CD4-positive, alpha-beta T cell treated with Interleukin-17A for 4 hours (primary cell): Measurements from ENCODE around the gene NFKBIE.

Source experiments
- DNase-seq: peaks from one replicate; pipeline ENCODE4 v3.0.0-alpha.2; 2020; ENCODE audit warnings: mixed read lengths

The NFKBIE gene

DNA sequence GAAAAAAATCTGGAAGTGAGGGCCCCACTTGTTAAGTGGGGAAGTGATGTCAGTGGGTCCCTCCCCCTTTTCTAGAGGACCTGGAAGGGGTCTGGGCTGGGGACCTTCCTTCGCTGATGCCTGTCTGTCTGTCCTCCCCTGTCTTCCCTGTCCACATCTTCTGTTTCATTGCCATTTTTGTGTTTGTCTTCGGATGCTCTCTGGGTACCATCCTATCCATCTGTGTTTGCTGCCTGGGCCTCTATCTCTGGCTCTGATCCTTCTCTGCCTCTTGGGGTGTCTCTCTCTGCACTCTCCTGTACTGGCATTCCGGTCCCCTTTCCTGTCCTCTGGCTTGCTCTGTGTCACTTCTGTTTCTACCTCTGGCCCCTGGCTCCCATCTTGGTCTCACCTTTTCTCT is 7.2 kb upstream of the NFKBIE start:
- DNase-seq: no peak

DNA sequence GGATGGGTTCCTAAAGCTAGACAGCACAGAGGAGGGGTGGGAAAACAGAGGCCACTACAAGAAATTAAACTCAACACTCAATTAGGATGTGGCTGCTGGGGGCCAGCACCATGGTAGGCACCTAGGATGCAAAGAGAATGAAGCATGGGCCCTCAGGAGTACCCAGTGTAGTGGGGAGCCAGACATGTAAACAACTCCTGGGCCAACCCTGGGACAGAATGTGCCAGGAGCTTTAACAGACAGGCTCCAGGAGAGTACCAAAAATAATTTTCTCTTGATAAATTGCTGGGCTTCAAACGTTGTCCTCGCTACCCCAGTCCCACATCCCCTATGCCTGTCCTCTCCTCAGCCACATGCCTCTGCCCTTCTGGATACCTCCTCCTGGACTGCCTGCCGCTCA is 6.6 kb upstream of the NFKBIE start:
- DNase-seq: no peak

DNA sequence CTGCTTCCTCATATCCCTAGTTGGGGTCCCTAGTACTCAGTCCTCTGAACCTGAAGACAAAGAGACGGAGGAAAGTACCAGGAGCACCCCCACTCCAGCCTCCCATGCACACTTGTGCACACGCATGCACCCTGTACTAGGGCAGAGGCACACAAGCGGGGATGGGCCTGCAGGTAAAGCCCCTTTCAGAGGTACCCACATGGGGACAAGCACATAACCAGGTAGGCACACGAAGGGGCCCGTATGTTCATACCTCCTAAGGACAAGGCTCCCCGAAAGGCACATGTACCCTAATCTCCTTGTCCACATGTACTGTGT is 6.0 kb upstream of the NFKBIE start:
- no peak for DNase-seq

DNA sequence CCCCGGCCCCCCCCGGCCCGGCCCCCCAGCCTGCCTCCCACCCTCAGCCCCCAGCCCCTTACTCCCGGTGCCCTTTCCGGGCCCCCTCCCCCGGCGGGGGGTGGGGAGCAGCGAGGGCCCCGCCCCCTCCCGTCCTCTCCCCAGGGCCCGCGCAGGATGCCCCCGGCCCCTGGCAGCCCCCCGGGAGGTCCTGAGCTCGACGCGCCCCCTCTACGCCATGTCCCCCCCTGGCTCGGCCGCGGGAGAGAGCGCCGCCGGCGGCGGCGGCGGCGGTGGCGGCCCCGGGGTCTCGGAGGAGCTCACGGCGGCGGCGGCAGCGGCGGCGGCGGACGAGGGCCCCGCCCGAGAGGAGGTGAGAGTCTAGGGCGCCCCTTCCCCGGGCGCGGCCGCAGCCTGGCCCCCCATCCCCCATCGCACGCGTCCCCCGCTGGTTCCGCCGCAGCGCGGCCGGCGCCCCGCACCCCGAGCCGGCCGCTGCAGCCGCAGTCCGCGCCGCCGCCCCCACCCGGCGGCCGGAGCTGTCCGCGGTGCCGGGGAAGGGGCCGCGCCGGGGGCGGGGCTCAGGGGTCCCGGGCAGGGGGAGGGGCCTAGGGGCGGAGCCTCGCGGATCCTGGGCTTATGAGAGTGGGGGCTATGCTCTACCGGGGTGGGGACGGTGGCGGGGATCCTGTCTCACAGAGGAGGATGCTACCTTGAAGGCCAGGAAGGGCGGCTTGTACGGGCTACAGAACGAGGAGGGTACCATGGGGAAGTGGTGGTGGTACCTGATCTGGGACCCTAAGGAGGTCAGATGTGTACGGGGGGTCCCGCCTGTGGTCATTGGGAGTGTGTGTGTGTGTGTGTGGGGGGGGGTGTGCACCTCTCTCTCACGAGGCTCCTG is 5.4 kb upstream of the NFKBIE start:
- DNase-seq: peak; percentile 30

DNA sequence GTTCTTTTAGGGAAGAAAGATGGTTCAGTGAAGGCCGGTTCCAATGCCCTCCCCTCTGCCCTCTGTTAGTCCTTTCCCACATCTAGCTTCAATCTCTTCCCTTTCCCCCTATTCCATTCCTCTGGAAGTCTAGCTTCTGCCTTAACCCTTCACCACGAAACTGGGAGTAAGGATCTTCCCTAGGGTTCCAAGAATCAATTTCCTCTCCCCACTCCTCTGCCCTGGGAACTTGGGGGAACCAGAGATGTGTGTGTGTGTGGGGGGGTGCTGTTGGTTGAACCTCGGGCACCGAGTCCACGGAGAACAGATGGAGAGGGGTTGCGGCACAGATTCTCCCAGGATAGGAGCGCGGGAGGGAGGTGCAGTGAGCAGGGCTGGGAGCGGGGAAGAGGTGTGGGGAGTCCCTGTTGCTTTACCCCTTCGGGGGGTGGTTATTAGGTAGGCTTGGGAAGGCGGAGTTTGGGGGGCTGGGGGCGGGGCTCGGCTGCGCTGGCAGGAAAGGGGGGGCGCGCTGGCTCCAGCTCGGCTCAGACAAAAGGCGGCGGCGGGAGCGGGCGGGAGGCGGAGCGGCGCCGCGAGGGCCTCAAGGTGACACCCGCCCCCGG is 4.7 kb upstream of the NFKBIE start, which contains the start of gene TMEM151B:
TSS of gene TMEM151B (plus strand) at position 530 of the 605 bp plus-strand sequence. CDS start 293 bp downstream, outside the sequence.
- peak; percentile 39 for DNase-seq

DNA sequence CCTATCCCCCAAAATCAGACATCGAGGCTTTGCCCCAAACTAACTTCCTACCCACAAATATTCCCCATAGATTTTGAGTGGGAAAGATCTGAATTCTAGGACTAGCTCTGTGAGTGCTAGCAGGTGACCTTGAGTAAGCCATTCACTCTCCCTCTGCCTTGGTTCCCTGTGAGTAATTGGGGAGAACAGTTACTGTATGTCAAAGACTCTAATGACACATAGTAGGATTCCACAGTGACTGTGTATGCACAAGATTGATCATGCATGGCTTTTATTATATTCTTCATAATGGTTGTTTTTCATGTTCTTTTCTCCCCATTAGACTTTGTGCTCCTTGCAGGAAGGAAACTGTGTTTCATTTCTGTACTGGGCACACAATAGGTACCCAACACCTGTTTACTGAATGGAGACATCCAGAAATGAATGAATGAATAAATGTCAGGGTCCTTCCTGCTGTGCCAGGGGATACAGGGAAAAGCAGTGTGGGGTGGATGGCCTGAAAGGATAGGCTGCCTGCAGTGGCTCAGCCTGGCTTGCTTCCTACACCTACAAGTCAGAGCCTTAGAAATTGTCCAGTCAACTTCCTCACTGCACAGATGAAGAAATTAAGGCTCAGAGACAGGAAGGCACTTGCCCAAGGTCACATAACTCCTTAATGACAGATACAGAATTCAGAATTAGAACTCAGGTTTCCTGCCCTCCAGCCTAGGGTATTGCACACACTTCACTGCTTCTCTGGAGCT is 4.0 kb upstream of the NFKBIE start:
- DNase-seq: no peak

DNA sequence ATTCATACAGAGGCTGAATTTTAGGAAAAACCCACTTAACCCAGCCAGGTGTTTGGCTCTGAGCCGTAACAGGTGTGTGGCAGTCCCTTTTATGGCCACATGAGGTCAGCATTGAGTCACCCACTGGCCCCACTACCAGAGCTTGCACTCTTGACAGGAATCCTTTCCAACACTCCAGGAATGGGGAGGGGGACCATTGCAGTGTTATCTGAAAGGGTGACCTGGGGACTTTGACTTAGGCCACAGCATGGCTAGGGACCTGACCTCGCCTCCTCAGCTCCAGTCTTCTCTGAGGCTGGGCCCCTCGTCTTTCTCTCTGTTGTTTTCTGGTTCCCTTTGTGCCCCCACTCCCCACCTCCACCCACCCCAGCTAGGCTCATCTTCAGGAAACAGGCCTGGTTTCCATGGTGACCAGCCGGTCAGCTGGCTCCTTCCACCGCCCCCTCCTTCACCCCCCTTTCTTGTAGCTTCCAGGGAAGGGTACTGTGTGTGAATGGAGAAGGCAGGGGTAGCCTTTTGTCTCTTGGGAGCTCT is 2.8 kb upstream of the NFKBIE start:
- DNase-seq: peak; percentile 72

DNA sequence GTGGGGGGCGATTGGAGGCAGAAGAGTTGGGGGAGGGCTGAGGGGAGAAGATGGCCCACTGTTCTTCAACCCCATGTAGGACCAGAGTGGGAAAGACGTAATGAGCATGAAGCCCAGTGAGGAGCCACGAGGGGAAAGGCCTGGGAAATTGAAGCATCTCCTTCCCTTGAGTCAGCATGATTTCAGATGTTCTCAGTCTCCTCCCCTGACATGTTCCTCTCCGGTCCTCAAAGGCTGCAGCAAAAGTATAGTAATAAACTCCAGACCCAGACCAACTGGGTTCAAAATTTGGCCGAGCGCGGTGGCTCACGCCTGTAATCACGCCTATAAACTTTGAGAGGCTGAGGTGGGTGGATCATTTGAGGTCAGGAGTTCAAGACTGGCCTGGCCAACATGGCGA is 1.9 kb upstream of the NFKBIE start:
- DNase-seq: no peak

DNA sequence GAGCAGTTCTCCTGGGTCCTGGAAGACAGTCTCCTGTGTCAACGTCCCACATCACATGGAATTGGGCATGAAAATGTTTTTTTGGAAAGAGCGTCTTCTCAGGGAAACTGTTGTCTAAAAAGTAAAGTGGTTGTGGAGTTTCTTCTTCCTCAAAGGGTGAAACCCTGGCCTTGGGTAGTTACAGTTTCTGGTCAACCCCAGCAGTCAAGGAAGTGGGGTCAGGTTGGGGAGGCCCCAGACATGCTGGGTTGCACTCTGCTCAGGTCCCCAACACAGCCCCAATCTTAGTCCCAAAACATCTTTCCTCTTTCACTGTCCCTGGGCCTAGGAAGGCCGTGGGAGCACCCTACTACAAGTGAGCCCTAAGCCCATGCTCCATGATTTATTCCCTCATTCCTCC is 996 bp upstream of the NFKBIE start:
- DNase-seq: no peak

DNA sequence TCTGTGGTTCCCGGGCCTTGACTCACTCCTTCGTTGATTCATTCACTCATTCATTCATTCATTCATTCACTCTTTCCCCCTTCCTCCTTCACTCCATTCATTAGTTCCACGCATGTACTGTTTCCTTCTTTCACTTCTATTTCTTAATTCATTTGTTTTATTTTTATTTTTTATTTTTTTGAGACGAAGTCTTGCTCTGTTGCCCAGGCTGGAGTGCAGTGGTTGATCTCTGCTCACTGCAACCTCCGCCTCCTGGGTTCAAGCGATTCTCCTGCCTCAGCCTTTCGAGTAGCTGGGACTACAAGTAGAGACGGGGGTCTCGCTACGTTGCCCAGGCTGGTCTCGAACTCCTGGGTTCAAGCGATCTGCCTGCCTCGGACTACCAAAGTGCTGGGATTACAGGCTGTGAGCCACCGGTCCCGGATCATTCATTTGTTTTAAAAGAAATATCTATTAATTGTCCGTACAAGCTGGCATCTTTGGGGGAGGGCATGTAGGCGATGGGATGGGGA is 427 bp upstream of the NFKBIE start:
- DNase-seq: no peak

DNA sequence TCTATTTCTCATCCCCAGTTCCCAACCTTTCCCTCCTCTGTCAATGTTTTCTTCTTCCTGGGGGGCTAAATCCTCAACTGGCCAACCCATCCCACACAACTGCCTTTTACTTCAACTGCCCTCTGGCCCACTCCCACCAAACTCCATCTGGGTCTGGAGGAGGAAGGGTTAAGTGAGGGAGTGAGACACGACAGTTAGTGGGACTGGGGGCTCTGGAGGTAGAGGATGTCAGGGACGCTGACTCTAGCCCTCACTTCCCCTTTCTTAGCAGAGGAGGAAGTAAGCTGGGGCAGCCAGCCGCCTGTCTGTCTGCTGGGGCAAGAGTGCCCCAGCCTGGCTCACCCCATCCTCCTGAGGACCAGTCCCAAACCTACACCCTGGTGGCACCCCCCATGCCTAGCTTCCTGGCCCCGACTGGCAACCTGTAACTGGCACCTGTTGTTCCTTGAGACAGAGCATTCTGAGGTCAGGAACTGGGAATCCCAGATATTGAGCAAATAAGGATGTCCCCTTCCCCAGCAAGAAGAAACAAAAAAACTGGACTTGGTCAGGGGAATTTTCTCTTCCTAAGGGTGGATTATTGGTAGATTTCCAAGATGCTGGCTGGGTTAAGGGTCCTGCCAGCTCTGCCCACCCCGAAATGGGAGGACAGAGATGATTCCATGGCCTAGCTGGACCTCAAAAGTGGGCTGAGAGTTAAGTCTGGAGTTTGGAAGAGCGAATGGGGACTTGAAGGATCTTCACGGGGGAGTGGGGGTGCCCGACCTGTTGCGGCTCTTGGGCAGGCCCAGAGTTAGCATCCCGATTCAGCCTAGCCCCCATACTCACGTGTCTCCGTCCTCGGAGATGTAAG is 971 bp downstream of the NFKBIE start:
- DNase-seq: peak; percentile 54

DNA sequence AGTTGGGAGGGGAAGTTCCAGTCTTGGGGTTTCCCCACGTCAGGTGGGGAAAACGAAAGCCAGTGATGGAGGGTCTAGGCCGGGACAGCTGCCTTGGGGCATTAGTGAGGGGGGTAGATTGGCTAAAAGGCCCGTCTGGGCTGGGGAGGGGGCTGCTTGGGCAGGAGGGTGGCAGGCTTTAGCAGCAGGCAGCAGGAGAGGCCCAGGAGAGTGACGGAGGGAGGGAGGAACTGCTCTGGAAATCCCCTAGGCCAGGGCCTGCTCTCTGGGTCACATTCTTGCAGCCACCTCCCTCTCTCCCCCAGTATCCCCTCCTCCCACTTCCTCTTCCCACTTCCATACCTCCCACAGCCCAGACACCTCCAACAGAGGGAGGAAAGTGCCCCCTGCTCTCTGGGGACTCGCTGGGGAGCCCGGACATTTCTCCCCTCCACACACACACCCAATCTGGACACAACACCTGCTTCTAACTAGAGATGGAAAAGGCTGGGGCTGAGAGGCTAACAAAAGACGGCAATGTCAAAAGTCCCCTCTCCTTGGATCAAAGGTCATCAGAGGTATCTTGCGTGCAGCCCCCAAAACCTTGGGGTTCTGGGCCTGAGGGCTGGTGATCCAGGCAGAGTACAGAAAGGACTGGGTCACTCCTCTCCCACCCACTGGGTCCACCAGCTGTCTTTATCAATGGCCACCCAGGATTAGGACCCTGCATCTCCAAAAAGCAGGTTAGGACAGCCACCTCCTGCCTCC is 1.8 kb downstream of the NFKBIE start:
- DNase-seq: peak; percentile 37

DNA sequence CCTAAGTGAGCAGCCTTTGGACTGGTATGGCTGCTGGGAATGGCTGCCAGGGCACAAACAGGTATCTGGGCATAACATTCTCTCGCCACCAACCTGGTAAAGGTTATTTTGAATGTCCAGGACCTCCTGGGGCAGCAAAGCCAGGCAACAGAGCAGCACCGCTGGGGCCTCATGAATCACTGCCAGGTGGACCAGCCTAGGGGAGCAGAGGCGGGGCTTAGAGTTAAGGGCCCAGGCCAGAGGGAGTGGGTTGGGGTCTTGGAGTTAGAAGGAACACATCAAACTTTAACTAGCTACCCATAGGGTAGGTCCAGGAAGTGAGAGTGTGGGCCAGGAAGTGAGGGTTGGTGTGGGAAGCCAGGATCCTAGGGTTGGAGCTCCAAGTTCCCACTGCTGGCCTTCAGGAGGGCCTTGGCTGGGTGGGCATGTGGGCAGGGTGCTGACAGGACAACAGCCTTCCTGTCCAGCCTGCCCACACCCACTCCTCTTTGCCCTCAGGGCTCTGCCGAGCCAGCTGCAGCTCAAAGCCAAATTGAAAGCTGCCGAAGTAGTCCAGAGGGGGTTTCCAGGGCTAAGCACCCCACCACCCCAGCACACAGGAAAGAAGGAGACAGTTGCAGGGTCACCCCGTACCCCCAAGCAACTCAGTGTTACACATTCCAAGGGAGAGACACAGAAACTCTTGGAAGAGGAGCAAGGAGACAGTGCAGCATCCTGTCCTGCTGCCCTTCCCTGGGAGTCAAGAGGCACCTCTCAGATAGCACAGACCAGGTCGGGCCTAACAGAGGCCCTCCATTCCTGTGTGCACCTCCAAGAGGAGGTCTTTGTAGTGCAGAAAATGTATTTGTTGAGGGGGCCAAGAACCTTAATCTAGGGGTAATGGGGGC is 2.6 kb downstream of the NFKBIE start:
- no peak for DNase-seq

DNA sequence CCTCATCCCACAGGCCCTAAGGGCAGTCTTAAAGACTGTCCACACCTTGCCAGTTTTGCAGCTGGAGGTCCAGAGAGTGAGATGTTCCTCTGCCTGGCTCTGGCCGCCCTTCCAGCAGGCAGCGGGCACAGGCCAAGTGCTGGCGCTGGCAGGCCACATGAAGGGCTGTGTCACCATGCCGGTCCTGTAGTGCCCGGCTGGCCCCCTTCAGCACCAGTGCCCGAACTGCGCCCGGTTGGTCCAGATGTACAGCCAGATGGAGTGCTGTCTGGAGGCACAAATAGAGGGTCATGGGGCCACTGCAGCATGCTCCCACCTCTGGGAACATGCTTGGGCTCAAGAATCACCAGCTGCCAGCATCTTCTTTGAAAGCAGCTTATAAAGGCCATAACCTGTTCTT is 3.8 kb downstream of the NFKBIE start:
- no peak for DNase-seq

DNA sequence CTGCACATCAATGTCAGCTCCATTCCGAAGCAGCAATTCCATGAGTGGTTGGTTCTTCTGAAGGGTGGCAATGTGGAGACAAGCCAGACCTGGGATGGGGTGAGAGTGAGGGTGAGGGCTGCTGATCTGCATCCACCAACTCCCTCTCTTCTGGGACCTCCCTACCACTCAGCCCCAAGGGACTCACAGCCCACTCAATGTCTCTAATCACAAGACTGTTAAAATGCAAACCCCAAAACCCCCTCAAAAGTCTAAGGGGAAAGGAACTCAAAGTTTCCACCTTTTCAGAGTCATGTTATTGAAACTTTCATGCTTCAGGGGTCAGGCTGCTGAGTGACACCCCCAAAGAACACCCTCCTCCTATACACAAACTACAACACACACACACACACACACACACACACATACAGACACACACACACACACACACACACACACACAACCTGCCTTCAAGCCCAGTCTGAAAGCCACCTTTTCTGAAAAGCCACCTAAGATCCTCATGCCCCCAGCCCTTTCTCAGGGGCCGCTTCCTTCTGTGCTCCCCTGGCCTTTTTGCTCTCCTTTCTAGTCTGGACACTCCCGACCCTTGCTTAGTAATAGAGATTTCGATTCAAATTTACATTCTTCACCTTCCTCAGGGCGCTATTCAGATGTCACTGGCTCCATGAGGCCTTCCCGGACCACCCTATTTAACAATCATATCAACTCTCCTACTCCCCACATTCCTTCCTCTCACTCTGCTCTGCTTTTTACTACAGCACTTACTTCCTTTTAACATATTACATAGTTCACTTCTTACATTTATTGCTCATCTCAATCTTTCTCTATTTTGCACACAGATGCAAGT is 4.7 kb downstream of the NFKBIE start:
- DNase-seq: no peak

DNA sequence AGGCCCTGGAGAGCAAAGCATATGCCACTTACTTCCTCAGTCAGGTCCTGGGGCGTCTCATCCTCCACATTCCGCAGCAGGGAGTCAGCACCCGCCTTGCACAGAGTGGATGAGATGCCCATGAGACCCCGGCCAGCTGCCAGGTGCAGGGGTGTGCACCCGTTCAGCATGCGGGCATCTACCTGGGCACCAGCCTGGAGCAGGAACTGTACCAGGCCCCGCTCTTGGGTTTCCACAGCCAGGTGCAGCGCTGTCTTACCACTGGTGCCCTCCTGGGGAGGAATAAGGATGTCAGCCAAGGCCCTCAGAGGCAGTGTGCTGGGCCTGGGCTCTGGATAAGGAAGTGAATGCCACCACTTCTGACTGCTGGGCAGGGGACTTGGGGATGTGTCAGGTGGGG is 5.3 kb downstream of the NFKBIE start:
- no peak for DNase-seq

DNA sequence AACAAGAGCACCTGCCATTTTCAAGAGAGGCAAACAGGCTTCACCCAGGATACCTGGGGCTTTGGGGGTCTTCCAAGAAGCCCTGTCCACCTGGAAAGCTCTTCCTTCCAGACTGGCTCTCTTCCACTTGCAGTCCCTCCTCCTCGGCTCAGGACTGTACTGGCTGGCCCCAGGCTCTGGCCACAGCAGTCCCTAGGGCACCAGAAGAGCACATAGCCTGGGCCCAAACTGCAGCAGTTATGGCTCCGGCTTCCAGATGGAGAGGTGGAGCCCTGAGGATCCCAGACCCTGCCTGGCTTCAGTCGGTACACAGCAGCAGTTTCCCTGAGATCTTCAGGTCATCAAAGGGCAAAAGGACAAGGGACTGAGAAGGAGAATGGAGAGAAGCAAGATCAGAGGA is 6.4 kb downstream of the NFKBIE start:
- no peak for DNase-seq

DNA sequence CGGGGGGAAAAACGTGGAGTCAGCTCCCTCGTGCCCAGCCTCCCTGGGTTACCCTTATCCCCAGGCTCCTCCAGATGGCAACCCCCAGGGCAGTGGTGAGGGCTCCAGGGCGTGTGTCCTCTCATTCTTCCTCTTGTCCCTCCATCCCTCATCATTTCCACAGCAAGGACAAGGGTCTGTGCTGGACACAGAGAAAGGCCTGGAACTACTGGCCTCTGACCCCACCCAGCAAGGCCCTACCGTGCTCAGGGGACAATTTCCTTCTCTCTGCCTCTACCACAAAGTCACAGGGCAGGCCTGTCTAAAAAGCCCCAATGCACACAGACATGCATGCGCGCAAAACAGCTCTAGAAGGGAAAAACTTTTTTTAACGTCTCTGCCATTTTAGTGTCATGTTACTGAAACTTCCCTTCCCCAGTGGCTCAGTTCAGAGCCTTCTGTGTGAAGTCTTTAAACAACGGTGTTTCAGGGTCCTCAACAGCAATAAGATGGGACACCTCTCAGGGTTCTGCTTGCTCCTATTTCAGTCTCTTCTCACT is 7.0 kb downstream of the NFKBIE start:
- no peak for DNase-seq

DNA sequence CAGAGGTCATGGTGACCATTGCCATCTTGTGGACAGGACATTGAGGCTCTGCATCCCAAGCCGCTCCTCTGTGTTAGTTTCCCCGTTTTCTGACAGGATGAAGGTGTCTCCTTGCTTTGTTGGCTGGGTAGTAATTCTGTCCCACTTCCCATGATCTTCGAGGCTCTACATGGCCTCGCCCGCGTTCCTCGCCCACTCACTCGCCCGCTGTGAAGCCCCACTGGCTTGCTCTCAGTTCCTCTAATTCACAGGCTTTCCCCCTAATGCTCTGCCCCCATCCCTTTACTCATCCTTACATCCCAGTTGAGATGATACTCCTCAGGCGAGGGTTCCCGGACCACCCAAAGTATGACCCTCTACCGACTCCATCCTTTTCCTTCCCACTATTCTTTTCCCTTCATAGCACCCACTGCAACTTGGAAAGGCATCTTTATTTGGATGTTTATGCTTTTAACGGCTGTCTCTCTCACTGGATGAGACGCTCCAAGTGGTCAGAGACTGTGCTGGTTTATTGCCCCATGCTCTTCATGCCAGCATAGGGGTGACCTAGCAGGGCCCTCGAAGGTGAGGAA is 7.5 kb downstream of the NFKBIE start:
- no peak for DNase-seq
